Activated T-helper 2 cell treated with anti-CD3 and anti-CD28 coated beads, Interferon-gamma antibody, Interleukin-2, Interleukin-4, amounts not matched to agents 10 μg/mL and 5 μg/mL and 100 μg/mL, durations not matched to agents 14 hours and 24 hours and 36 hours (primary cell): ENCODE measurements around the gene NOTCH4. TPM values are rescaled to one million over a fixed set of nuclear protein-coding genes. Genes with fewer than 3 reads are reported as not detected.

Experiments
- DNase-seq: peaks from one replicate; pipeline ENCODE4 v3.0.0; 2021; ENCODE audit warnings: low spot score
- H3K27ac Mint-ChIP-seq: one replicate; pipeline ENCODE4 v1.8.0; 2021; ENCODE audit warnings: mixed read lengths
- H3K27me3 Mint-ChIP-seq: one replicate; pipeline ENCODE4 v1.8.0; 2021; ENCODE audit warnings: low read depth, mixed read lengths
- H3K36me3 Mint-ChIP-seq: one replicate; pipeline ENCODE4 v1.8.0; 2021; ENCODE audit warnings: low read depth, mixed read lengths
- H3K4me1 Mint-ChIP-seq: one replicate; pipeline ENCODE4 v1.8.0; 2021; ENCODE audit warnings: low read depth, mixed read lengths
- H3K4me3 Mint-ChIP-seq: one replicate; pipeline ENCODE4 v1.8.0; 2021; ENCODE audit warnings: low read depth, mild to moderate bottlenecking, moderate library complexity, mixed read lengths
- H3K9me3 Mint-ChIP-seq: one replicate; pipeline ENCODE4 v1.8.0; 2021; ENCODE audit warnings: mixed read lengths
- intact Hi-C: fragments of 100-400 bp; cut with micrococcal nuclease; formaldehyde crosslinking; loops from one replicate; pipeline ENCODE4 v1.15.1; 2023
- total RNA-seq: library from RNA; stranded (reverse); gene quantifications from 2 replicates; pipeline ENCODE4 v1.2.3, GENCODE V29; 2022

The NOTCH4 gene
- total RNA-seq, 1 donor from 2014 or later, result 0.52 TPM

DNA sequence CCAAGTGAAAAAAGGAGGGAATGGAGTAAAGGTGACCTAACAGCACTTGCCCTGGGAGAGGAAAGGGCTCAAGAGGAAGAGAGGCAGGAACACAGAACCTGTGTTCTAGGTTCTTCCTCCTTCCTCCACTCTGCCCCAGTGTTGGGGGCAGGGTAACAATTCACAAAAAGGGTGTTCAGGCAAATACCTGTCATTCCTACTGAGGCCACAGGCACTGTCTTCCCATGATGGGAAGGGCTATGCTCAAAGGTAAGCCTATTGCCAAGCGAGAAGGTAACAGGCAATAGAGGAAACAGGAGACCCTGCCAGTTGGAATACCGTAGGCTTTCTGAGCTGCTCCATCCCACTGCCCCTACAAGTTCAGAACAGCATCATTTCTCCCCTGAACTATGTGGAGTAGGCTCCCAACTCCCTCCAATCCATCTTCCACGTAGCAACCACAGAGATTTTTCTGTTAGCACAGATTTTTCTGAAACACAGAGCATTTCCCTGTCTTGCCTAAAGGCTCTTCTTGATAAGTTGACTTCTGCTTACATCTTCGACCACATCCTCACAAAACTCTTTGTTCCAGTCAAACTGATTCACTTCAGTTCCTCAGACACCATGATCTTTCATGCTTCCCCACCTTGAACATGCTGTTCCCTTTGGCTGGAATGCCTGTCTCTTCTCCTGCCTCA is 50.7 kb downstream of the NOTCH4 start:
- Mint-ChIP-seq H3K36me3 (peaks cover 21% of the 10 kb centered on the region), H3K4me3 (no peak overlapping the region), H3K9me3 (no peaks in the 10 kb centered on the region), H3K4me1 (peaks cover 35% of the 10 kb centered on the region), H3K27me3 (no peaks in the 10 kb centered on the region), H3K27ac (no peak overlapping the region)
- no peak for DNase-seq
- intact Hi-C loops, result loop anchor here (10.0 kb wide), 2 partner anchors 338 to 518 kb away; partner anchors contain the start of genes APOM and BAG6

DNA sequence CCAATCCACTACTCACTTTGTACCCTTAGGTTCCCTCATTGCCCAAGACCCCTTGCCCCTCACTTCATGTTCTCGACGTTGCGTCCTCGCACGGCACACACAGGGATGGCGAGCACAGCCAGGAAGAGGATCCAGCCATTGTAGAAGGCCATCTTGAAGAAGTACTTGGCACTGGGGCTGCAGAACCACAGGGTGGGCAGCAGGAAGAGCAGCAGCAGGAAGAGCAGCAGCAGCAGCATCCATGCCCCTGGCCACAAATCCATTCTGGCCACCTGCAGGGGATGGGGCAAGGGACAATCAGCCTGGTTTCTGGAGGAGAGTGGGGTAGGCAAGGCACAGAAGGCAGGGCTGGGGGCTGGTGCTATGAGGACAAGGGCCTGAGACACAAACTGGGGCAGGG is 52.6 kb downstream of the NOTCH4 start:
- Mint-ChIP-seq H3K36me3 (peaks cover 25% of the 10 kb centered on the region), H3K27ac (no peak overlapping the region)

DNA sequence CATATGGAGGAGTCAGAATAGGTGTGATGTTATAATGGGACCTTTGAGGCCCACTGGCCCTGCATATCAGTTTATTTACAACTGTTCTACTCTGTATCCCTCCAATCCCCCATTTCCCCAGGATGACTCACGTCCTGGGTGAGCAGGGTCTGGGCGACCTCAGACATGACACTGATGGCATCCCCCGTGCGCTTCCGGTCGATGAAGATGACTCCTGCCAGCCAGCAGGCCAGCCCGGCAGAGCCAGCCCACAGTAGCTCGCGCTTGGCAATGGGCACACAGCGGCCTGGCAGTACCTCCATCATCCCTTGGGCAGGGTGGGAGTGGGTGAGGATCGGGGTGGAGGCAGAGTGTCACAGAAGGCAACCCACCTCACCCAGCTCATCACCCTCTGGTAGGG is 53.6 kb downstream of the NOTCH4 start:
- peaks cover 18% of the 10 kb centered on the region for H3K4me1 Mint-ChIP-seq
- no peaks in the 10 kb centered on the region for H3K9me3 Mint-ChIP-seq
- intact Hi-C loops, result loop anchor here (10.0 kb wide), 2 partner anchors 335 to 515 kb away; partner anchors contain the start of genes APOM and BAG6
- peaks cover 25% of the 10 kb centered on the region for H3K36me3 Mint-ChIP-seq
- no peaks in the 10 kb centered on the region for H3K27me3 Mint-ChIP-seq
- no peak for DNase-seq
- H3K4me3 Mint-ChIP-seq, result no peak overlapping the region
- H3K27ac Mint-ChIP-seq, result no peak overlapping the region

More for the DNA sequence above, 52.6 kb downstream of the NOTCH4 start:
- Mint-ChIP-seq H3K4me3 (no peak overlapping the region), H3K4me1 (peaks cover 20% of the 10 kb centered on the region), H3K9me3 (no peaks in the 10 kb centered on the region), H3K27me3 (no peaks in the 10 kb centered on the region)
- intact Hi-C loops, result loop anchor here (10.0 kb wide), 2 partner anchors 336 to 516 kb away; partner anchors contain the start of genes APOM and BAG6
- DNase-seq, result no peak

DNA sequence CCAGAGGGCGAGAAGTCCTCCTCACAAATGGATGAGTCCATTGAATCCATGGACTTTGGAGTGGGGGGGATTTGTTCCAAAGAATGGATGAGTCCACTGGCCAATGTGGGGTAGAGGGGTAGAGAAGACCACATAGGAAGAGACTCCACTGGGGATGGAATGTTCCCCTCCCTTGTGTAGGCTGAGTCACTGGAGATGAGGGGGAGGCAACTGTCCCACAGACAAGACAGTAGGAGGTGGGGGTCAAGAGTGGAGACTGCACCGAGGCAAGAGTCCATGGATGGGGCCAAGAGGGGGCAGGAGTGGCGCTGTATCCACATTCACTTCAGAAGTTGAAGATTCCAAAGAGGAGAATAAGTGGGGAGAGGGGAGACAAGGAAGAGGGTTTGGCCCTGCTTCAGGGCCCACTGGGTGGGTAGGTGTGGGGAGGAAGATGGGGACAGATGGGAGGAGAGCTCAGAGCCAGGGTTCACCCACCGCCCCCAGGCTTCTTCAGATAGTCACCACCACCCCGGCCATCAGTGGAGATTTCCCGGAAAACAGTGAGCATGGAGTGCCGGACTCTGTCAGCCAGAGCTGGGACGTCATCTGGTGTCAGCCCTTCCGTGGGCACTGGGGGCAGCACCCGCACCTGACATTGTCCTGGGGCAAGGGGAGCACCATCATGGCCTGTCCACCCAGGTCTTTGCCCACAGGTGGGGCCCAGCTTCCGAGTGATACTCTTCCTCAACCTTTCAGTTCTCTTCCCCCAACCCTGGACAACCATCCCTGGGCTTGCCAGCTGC is 54.9 kb downstream of the NOTCH4 start:
- Mint-ChIP-seq H3K36me3 (peaks cover 22% of the 10 kb centered on the region), H3K4me1 (peaks cover 12% of the 10 kb centered on the region), H3K4me3 (no peak overlapping the region), H3K27me3 (no peaks in the 10 kb centered on the region), H3K27ac (no peak overlapping the region), H3K9me3 (no peaks in the 10 kb centered on the region)
- intact Hi-C loops, result no loop called here
- no peak for DNase-seq

DNA sequence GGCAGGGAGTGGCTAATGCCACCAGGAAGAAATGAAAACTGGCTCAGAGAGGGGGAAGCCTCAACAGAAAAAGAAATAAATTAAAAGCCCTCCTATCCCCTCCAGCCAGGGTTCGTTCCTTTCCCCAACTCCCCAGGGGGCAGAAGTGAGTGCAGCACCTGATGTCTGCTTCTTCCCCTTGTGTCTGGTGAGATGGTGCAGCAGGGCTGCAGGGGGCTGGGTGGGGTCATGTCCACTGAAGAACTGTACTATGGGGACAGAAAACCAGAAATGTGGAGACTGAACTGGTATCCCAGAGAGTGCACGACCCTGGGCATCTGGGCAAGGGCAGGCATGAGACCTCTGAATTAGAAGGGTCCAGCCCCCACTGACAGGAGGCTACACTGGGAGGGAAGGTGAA is 55.5 kb downstream of the NOTCH4 start:
- Mint-ChIP-seq H3K9me3 (no peaks in the 10 kb centered on the region), H3K36me3 (peaks cover 22% of the 10 kb centered on the region), H3K27me3 (no peaks in the 10 kb centered on the region), H3K27ac (no peak overlapping the region), H3K4me1 (peaks cover 5% of the 10 kb centered on the region), H3K4me3 (no peak overlapping the region)
- no peak for DNase-seq
- intact Hi-C loops, result no loop called here

DNA sequence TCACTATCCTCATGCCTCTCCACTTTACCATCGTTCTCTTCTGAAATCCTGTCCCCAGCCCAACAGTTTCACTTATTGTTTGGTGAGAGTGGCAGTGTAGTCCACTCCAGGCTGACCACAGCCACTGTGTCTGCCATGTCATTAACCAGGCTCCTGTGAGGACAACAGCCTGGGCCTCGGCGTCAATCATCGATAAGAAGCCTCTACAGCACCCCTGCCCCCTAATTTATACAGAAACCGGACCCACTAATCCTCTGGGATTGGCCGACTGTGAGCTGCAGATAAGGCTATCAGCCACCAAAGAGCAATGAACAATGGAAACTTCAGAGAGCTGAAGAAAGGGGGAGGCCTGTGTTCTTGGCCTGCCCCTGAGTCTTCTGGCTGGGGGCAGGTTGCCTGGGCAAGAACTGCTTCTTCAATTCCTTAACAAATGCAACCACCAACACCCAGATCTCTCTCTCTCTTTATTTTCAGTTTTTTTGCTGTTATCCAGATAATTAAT is 56.1 kb downstream of the NOTCH4 start:
- Mint-ChIP-seq H3K36me3 (peaks cover 22% of the 10 kb centered on the region), H3K9me3 (no peaks in the 10 kb centered on the region), H3K4me3 (no peak overlapping the region), H3K27me3 (no peaks in the 10 kb centered on the region), H3K4me1 (peaks cover 3% of the 10 kb centered on the region), H3K27ac (peak overlapping the region; percentile 7)
- DNase-seq, result no peak
- intact Hi-C loops, result no loop called here

DNA sequence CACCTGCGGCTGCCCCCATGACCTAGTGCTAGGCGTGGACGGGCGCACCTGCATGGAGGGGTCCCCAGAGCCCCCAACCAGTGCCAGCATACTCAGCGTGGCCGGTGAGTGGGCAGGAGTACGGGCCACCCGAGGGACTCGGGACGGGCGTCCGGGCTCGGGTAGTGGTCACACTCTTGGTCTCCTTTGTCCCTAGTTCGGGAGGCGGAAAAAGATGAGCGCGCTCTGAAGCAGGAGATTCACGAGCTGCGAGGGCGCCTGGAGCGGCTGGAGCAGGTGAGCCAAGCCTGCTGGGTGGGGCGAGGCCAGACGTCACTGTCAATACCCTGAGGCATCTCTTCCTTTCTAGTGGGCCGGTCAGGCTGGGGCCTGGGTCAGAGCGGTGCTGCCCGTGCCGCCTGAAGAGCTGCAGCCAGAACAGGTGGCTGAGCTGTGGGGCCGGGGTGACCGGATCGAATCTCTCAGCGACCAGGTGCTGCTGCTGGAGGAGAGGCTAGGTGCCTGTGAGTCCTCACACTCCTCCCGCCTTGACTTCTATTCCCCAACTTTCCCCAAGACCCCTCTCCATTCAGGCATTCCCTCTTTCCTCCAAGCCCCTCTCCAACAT is 56.6 kb downstream of the NOTCH4 start:
- no peaks in the 10 kb centered on the region for H3K27me3 Mint-ChIP-seq
- H3K9me3 Mint-ChIP-seq, result no peaks in the 10 kb centered on the region
- intact Hi-C loops, result no loop called here
- no peak overlapping the region for H3K27ac Mint-ChIP-seq
- no peaks in the 10 kb centered on the region for H3K4me1 Mint-ChIP-seq
- peaks cover 22% of the 10 kb centered on the region for H3K36me3 Mint-ChIP-seq
- no peak for DNase-seq
- no peak overlapping the region for H3K4me3 Mint-ChIP-seq

DNA sequence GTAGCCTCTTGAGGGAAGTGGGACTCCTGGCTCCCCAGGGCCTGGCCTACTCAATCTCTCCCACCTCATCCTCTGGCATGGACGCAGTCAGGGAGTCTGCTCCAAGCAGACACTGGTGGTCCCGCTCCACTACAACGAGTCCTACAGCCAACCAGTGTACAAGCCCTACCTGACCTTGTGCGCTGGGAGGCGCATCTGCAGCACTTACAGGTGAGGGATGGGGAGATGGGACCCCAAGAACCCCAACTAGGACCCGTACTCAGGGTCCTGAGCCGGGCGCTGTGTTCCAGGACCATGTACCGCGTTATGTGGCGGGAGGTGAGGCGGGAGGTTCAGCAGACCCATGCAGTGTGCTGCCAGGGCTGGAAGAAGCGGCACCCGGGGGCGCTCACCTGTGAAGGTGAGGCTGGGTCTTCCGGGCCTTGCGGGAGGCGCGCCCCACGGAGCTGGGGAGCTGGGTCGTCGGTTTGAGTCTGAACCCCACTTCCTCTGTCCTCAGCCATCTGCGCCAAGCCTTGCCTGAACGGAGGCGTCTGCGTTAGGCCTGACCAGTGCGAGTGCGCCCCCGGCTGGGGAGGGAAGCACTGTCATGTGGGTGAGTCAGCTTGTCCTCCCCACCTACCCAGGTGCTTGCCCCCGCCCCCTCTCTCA is 57.3 kb downstream of the NOTCH4 start:
- Mint-ChIP-seq H3K36me3 (peaks cover 22% of the 10 kb centered on the region), H3K9me3 (no peaks in the 10 kb centered on the region), H3K27ac (no peak overlapping the region), H3K4me3 (no peak overlapping the region), H3K4me1 (no peaks in the 10 kb centered on the region), H3K27me3 (no peaks in the 10 kb centered on the region)
- no peak for DNase-seq
- intact Hi-C loops, result no loop called here

DNA sequence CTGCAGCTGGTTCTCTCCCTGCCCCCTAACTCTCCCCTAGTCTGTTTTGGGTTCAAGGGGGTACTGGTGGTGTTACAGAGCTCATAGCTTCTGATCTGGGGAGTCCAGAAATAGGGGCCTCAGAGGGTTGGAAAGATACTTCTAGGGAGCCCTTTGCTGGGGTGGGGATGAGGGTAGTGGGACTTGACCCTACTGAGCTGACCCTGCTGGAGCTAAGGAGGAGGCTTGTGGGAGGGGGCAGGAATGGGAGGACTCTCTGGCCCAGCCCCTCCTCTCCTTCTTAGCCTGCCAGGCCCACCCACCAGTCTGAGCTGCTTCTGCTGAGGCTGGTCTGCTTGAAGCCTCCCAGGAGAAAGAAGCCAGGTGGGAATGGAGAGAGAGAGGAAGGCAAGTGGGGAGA is 59.6 kb downstream of the NOTCH4 start, which contains the start of gene EGFL8:
TSS of gene EGFL8 (plus strand) at position 301 of the 400 bp plus-strand sequence. CDS start 1,571 bp downstream, outside the sequence.
- Mint-ChIP-seq H3K27me3 (no peaks in the 10 kb centered on the region), H3K9me3 (no peaks in the 10 kb centered on the region), H3K27ac (no peak within 1 kb of the TSS), H3K4me3 (no peak within 1 kb of the TSS), H3K4me1 (no peaks in the 10 kb centered on the region), H3K36me3 (peaks cover 12% of the 10 kb centered on the region)
- DNase-seq, result no peak
- intact Hi-C loops, result no loop called here

DNA sequence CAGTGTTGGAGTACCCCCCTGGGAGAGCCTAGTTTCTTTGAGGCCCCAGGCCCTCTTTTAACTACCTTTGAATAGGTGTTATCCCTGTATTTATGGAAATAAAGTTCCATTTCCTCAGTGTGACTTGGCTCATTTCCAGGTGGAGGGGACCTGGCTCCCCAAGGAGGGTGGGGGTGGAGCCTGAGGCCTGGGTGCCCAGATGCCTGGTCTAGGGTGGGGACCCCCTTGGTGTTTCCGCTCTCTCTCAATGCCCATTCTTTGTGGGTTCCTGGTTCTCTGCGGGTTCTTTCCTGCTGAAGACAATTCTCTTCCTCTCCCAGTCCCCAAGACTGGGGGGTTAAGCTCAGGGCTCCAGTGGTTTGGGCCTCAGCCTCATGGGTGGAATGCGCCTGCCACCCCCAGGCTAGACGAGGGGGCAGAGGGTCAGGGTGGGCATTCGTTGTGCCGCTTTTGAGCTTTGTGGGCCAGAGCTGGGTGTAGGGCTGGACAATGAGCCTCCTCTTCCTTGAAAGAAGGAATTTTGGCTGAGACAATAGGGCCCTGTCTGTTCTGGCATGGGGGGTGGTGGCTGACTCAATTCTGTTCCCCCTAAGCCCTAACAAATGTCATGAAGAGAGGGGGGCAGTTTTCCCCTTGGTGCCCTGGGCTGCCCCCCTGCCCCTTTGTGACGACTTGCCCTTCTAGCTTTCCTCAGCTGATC is 60.2 kb downstream of the NOTCH4 start:
- Mint-ChIP-seq H3K4me3 (no peak overlapping the region), H3K9me3 (no peaks in the 10 kb centered on the region), H3K4me1 (no peaks in the 10 kb centered on the region), H3K27ac (no peak overlapping the region), H3K27me3 (no peaks in the 10 kb centered on the region), H3K36me3 (peaks cover 9% of the 10 kb centered on the region)
- DNase-seq, result no peak
- intact Hi-C loops, result no loop called here

DNA sequence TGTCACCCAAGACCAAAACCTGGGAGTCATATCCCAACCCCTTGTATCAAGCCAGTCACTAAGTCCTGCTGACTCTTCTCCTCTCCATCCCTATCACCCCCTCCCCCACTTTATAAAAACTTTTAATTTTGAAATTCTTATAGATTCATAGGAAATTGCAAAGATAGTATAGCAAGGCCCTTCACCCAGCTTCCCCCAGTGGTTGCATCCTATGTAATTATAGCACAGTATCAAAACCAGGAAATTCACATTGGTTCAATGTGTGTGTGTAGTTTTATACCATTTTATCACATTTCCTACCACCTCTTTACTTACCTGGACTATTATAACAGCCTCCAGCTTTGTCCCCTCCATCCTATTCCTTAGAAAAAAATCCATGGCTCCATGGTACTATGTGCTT is 65.8 kb downstream of the NOTCH4 start:
- intact Hi-C loops, result no loop called here
- Mint-ChIP-seq H3K36me3 (peaks cover 15% of the 10 kb centered on the region), H3K4me3 (no peak overlapping the region), H3K27ac (no peak overlapping the region), H3K9me3 (no peaks in the 10 kb centered on the region), H3K27me3 (peaks cover 3% of the 10 kb centered on the region), H3K4me1 (peaks cover 9% of the 10 kb centered on the region)
- DNase-seq, result no peak

DNA sequence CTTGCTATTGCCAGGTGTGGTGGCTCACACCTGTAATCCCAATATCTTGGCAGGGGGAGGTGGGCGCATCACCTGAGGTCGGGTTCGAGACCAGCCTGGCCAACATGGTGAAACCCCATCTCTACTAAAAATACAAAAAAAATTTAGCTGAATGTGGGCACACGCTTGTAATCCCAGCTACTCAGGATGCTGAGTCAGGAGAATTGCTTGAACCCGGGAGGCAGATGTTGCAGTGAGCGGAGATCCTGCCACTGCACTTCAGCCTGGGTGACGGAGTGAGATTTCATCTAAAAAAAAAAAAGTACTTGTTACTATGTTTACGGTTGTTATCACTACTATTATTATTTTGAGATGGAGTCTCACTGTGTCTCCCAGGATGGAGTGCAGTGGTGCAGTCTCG is 67.0 kb downstream of the NOTCH4 start:
- DNase-seq, result no peak
- H3K4me1 Mint-ChIP-seq, result peaks cover 12% of the 10 kb centered on the region
- no peaks in the 10 kb centered on the region for H3K9me3 Mint-ChIP-seq
- no peak overlapping the region for H3K27ac Mint-ChIP-seq
- intact Hi-C loops, result no loop called here
- H3K27me3 Mint-ChIP-seq, result peaks cover 13% of the 10 kb centered on the region
- no peak overlapping the region for H3K4me3 Mint-ChIP-seq
- H3K36me3 Mint-ChIP-seq, result peaks cover 15% of the 10 kb centered on the region
